NCI-H146 treated with DMSO at 0.1 percent for 48 hours (cell line): ENCODE data around the gene PTBP1.
A peak's percentile ranks its signal among the peaks of the same experiment; 100 is the strongest.

Experiments used
- DNase-seq: peaks from one replicate; lab custom pipeline; 2025; ENCODE audit not compliant: unreplicated experiment; lab: John Stamatoyannopoulos, UW

PTBP1 gene

DNA sequence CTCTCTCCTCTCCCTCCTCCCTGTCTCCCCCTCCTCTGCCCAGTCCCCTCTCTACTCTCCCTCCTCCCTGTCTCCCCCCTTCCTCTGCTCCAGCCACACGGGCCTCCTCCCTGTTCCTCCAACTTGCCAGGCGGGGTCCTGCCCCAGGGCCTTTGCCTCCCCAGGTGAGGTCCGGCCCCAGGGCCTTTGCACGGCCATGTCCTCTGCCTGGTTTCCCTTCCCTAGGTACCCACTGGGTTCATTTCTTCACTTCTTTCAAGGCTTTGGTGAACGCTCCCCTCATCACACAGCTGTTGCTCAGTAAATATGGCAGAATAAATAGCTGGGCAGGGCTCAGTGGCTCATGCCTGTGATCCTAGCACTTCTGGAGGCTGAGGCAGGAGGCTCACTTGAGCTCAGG, 25.2 kb upstream of the PTBP1 start:
- no peak for DNase-seq

DNA sequence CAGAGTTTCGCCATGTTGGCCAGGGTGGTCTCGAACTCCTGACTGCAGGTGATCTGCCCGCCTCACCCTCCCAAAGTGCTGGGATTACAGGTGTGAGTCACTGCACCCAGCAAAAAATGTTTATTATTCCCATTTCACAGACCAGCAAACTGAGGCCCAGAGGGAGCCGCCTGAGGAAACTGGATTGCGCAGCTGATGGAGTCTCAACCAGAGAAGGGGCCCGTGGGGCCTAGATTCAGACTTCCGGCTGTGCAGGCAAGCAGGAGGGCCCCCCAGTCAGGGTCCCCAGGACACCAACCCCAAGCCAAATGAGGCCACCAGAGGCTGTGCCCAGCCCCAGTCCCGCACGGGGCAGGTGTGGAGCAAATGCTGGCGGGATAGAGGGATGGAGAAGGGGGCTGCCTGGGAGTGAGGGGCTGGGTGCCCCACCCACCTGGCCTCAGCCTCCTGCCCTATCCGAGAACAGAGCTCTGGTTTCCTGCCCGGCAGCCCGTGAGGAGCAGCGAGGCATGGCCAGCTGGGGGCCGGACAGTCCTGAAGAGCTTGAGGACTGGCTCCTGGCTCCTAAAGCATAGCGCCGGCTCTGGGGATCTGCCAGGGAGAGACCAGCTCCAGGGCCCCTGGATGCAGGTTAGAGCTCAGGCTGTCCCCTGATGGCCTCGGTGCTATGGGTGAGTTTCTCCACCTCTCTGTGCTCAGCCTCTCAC, 24.4 kb upstream of the PTBP1 start:
- no peak for DNase-seq

DNA sequence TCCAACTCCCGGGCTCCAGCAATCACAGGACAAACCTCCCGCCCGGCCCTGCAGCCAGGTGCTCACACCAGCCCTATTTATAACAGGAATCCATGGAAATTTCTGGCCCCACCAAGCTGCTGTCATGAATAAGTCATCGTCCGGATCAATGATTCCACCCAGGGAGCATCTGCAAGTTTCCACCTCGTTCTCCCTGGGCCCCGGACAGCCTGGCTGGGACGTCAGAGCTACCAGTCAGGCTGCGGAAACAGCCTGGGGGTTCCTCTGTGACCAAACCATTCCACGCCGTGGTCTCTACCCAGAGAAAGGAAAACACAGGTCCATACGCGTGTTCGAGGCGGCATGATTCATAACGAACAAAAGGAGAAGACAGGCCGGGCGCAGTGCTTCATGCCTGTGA, 20.7 kb upstream of the PTBP1 start:
- no peak for DNase-seq

DNA sequence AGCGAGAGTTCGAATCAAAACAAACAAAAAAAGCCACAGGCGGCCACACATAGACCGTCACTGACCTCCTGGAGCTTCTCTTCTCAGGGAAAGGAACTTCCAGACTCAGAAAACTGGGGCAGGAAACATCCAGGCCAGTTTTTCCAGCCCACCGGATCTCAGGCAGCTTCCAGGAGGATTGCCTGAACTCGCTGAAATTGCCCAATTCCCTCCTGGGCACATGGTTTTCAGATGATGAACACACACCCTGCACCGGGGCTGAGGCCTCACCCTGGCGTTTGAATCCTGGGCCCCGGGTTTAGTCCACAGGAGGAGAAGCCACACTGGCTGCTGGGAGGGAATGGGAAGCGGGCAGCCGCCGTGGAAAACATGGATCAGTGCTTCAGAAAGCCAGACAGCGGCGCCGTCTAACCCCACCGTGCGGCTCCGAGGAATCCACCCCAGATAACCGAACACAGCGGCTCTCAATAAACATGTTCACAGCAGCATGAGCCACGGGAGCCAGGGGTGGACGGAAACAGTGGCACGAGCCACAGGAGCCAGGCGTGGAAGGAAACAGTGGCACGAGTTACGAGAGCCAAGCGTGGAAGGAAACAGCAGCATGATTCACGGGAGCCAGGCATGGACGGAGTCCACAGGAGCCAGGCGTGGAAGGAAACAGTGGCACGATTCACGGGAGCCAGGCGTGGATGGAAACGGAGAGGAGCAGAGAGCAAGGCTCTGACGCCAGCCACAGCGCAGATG, 18.2 kb upstream of the PTBP1 start:
- DNase-seq: peak; percentile 5

DNA sequence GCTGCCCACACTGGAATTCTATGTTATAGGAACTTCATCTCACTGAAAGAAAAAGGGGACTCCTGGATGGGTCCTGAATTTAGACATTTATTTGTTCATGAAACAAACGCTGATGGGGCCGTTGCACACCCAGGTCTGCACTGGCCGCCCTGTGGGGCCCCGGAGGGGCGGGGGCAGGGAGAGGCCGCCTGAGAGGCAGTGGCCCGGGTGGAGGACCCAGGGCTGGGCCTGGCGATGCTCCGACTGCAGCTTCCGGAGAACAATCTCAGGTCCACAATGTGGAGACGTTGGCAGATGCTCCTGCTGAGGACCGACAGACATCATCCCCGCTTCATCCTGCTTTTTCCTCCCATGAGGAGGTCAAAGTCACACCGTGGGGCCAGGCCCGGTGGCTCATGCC, 16.3 kb upstream of the PTBP1 start:
- no peak for DNase-seq

DNA sequence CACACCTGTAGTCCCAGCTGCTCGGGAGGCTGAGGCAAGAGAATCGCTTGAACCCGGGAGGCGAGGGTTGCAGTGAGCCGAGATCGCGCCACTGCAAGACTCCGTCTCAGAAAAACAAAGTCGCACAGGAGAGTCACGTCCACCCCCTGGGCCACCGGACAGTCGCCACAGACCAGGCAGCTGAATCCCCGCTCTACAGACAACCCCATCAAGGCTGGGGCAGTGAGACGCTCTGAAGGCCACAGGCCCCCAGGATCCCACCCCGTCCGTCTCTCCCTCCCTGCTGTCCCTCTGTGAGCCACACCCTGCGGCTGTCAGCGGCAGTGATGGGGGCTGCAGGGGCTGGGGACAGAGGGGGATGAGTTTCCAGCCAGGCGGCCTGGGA, 15.5 kb upstream of the PTBP1 start:
- DNase-seq: no peak

DNA sequence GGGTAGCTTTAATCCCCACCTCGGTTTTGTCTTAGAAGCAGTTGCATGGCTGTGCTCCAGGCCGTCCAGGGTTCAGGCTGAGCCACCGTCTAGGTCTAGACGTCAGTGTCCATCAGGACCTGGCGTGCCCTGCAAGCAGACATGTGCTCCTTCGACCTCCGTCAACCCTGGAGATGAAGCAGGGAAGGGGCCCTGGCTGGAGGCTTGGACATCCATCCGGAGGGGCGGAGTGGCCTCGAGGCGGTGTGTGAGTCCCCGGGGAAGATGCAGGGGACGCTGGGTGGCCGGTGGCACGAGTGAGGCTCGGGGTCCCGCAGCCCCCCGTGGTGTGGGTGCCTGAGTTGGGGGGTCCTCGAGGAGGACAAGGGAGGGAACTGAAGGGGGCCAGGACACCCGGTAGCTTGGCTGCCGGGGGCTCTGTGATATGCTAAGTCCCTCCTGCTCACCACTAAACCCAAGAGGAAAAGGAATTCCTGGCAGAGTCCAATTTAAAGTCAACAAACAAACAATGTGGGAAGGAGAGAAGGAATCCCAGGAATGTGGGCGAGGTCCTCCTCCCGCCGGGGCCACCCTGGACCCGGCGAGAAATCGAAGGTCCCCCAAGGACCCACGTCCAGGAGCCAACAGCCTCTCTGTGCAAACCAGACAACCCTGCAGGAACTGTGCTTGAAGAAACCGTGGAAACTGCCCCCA, 14.9 kb upstream of the PTBP1 start:
- no peak for DNase-seq

DNA sequence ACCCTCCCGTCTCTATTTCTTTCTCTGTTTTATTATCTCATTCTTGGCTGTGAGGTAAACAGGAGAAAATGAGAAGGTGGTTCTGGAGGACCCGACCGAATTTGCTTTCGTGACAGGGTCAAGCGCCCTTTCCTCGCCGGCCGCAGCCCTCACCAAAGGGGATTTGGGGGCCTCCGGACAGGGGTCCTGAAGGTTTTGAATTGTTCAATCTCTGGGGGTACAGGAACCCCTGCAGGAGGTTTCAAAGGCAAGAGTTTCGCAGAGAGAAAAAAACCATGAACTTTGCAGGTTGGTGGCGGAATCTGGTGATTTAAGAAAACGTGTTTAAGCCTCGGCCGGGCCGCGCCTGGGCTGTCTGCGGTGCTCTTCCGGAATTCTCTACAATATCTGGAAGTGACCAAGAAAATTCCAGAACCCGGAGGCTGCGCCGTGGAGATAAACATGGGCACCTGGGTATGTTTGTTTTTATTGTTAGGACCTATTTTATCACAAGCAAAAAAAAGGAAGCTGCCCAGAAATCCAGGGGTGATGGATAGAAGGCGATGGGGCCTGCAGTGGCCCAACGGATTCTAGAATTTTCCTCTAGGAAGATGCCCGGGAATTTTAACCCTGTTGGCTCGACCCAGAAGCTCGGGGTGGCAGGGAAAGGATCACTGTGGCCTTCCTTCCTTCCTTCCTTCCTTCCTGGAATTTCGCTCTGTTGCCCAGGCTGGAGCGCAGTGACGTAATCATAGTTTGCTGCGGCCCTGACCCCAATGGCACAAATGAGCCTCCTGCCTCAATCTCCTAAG, 14.2 kb upstream of the PTBP1 start:
- no peak for DNase-seq

DNA sequence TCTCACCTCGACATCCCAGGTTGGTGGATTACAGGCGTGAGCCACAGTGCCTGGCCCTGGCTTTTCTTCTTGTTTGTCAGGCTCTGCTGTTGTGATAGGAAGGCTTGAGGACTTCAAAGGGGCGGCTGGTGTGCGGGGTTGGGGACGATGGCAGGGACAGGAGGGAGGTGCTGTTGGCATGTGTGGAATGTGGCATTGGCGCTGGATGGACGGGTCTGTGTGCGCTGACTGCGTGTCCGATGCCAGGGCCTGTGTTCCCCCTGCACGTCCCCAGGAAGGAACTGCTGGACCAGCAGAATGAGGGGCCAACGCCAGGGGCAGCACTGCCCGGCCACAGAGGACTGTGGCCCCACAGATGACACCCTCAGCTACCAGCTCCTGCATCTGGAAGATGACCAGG, 12.7 kb upstream of the PTBP1 start:
- DNase-seq: no peak

DNA sequence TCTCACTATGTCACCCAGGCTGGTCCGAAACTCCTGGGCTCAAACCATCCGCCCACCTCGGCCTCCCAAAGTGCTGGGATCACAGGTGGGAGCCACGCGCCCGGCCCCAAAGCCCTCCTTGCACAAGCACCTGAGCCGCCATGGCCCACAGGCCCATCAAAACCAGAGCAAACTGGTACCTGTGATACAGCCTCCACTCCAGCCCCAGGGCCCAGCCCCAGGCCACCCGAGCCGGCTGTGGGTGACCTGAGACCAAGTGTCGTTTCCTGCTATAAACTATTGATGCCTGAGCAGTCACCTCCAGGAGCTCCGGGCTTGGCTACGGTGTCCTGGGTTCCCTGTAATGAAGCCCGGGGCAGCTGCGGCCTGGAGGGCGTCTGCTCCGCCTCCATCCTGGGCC, 9.7 kb upstream of the PTBP1 start:
- DNase-seq: no peak

DNA sequence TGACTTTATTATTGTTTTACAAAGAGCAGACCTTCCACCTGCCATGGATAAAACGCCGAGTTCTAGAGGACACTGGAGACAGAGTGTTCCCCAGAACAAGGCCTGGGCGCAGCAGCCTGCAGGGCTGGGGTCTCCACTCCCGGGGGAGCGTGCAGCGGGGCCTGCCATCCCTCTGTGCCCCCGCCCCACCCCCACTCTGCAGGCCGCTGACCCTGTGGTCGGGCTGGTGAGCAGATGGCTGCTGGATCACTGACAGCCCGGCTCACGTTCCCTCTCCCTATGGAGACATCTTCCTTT, 8.6 kb upstream of the PTBP1 start:
- no peak for DNase-seq

DNA sequence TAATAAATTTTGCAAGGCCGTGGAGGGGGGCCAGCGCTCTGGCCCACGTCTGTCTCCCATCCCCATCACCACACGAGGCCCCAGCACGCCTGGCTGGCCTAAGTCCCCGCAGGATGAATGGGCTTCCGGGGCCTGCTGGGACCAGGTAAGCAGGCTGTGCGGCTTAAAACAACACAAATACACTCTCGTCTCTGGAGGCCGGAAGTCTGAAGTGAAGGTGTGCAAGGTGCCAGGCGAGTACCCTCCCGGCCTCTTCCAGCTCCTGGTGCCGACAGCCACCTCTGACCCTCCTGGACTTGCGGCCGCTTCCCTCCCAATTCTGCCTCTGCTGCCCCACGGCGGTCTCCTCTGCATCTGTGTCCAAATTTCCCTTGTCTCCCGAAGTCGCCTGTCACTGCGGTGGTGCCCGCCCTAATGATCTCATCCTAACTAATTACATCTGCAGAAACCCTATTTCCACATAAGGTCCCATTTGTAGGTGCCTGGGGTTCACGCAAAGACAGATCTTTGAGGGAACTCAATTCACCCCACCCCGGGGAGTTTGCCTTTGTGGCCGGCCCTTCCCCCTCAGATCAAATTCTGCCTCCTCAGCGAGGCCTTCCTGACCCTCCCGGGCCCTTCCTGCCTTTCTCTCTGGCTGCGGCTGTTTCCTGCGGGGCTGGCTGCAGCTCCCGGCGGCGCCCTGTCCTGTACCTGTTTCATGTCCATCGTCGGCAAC, 8.1 kb upstream of the PTBP1 start:
- DNase-seq: no peak

DNA sequence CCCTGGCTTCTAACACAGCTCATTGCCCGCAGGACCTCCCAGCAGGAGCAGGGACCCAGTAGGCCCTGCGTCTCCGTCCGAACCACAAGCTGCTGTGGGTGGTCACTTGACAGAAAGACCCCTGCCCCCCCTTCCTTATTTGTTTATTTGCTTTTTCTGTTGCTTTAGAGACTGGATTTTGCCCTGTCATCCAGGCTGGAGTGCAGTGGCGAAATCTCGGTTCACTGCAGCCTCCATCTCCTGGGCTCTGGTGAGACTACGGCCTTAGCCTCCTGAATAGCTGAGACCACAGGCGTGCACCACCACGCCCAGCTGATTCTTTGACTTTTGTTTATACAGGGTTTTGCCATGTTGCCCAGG, 7.6 kb upstream of the PTBP1 start:
- DNase-seq: no peak

DNA sequence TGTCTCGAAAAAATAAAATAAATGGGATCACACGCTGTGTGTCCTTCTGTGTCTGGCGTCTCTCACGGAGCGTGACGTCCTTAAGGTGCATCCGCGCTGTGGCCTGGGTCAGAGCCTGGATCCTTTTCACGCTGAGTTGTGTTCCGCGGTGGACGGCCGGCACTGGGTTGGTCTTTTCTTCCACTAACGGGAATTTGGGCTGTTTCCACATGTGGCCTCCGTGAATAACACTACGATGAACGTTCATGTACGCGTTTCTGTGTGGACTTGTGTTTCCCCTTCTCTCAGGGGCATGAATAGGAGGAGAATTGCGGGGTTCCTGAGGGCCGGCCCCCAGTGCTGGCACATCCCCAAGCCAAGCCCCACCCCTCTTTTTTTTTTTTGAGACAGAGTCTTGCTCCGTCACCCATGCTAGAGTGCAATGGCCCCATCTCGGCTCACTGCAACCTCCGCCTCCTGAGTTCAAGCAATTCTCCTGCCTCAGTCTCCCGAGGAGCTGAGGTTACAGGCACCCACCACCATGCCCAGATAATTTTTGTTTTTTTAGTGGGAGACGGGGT, 6.2 kb upstream of the PTBP1 start:
- no peak for DNase-seq

DNA sequence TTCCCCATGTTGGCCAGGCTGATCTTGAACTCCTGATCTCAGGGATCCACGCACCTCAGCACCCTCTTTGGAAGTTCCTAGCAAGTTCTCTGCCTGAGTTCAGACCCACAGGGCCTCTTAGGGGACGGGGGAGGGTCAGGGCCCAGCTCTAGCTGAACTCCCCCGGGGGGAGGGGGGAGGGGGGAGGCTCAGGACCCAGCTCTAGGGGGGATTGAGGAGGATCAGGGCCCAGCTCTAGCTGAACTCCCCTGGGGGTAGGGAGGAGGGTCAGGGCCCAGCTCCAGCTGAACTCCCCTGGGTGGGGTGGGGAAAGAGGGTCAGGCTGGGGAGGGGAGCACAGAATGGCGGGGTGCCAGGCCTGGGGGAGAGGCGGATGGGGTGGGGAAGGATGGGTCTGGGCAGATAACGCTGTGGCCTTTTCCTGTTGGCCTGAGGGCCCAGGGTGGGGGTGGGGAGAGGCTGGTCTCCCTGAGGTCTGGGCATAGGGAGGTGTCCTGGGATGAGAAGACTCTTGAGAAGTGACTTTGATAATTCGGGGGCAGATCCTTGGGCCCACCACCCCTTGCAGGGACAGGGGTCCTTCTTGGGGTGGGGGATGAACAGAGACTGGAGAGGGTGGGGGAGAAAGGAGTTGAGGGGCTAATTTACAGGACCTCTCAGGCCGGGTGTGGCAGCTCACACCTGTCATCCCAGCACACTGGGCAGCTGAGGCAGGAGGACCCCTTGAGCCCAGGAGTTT, 5.5 kb upstream of the PTBP1 start:
- no peak for DNase-seq

DNA sequence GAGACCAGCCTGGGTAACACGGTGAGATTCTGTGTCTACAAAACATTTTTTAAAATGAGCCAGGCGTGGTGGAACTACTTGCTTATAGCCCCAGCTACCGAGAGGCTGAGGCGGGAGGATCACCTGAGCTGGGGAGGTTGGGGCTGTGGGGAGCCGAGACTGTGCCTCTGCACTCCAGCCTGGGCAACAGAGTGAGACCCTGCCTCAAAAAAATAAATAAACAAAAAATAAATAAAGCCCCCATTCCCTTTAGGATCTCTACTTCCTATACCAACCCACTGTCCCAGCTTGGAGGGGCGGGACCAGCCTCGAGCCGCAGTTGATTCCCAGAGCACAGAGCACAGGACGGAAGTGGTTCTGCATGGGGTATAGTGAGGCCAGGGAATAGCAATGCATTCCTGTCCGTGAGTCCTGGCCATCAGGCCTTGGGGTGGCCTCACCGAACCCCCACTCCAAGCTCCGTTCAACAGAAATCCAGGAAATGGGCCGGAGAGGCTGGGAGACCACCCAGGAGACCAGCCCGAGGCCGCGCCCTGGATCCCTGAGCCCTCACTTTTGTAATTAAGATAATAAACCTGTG, 4.9 kb upstream of the PTBP1 start:
- DNase-seq: no peak

DNA sequence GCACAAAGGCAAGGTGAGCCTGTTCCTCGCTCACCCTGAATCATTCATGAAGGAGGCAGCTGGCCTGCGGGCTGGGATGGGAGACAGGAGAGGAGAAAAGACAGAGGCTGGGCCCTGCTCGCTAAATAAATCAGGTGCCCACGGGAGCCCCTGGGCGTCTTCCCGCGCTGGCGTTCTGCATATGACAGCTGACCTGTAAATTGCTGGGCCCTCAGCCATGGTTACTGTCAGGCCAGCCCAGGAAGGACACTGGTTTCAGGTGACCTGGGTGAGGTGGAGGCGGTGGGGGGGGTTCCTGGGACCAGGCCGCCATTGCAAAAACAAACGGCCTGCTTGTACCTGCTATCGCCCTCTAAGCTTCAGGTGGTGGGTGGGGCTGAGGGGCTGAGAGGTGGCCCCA, 3.4 kb upstream of the PTBP1 start:
- DNase-seq: no peak

DNA sequence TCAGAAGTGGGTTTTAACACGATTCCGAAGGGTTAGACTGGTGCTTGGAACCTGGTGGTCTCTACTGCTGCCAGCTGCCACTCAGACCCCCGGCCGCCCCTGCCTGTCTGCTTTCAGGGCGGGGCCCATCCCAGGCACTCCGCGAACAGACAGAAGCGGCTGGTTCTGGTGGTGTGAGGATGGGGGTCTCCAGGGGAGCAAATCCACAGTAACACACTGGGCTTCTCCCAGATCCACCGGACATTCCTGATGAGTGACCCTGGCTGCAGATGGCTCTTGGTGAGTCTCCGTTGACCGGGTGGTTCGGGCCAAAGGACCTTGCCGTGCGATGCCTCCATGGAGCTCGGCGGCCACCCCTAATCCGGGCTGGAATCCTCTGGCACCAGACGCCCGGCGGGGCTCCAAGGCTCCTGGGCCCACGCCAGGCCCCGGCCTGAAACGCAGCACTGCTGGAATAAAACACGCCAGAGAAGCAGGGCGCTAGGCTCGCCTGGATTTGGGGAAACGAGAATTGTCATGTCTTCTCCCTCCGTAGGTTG, 2.1 kb upstream of the PTBP1 start:
- no peak for DNase-seq
